Uterus (tissue), 2 donors: ENCODE results near the gene CFAP77.

Experiments
- CTCF ChIP-seq, 4 experiments: fragments of 200-600 bp in 2 of 4; fragments of 450-650 bp in 2 of 4; sonication (generic) in 2 of 4; IDR thresholded peaks; one replicate each; pipeline ENCODE4 v1.5.1; 2016 to 2019; ENCODE audit warnings: antibody characterized with exemption in 4 of 4, mild to moderate bottlenecking in 2 of 4, moderate library complexity in 1 of 4
- POLR2A ChIP-seq, 2 donors: fragments of 450-650 bp; IDR thresholded peaks; one replicate each; pipeline ENCODE4 v1.6.1; 2016; ENCODE audit warnings: antibody characterized with exemption in 2 of 2, mild to moderate bottlenecking in 1 of 2, moderate library complexity in 1 of 2

DNA sequence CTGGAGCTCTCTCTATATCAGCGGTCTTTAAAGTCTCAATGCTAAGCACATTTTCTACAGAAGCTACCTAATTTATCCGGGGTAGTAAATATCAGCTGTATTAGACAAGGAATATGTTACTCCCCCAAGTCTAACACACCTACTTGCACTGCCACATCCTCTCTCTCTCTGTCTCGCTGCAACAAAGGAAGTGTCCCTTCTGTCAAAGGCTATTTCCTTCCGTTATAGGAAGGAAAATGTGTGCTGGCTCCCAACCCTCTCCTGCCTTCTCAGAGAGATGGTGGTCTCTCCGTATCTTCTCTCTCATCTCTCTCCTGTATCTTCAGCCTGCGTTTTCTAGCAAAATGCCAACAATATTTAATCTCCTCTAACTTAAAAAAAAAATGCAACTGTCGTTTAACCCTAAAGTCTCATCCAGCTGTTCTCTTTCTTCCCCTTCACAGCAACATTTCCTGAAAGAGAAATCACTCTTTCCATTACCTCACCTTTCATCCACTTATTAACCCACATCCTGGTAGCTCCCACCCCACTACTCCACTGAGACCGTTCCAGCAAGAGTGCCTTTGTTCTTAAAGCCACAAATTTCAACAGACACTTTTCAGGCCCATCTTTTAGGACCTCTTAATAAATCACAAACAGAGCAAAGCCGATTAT lies 5.7 kb upstream of the CFAP77 start:
- TF ChIP-seq POLR2A (IDR thresholded peaks at IDR 0.05) (no peak), CTCF (IDR thresholded peaks at IDR 0.05) (no peak)
